ENCODE results near the gene SORBS2. TPM values are rescaled to one million over a fixed set of nuclear protein-coding genes. Genes with fewer than 3 reads are reported as not detected.

Gene SORBS2
- total and polyA plus RNA-seq, 4 donors = 11.2 to 70.4 (median 26.4) TPM

DNA sequence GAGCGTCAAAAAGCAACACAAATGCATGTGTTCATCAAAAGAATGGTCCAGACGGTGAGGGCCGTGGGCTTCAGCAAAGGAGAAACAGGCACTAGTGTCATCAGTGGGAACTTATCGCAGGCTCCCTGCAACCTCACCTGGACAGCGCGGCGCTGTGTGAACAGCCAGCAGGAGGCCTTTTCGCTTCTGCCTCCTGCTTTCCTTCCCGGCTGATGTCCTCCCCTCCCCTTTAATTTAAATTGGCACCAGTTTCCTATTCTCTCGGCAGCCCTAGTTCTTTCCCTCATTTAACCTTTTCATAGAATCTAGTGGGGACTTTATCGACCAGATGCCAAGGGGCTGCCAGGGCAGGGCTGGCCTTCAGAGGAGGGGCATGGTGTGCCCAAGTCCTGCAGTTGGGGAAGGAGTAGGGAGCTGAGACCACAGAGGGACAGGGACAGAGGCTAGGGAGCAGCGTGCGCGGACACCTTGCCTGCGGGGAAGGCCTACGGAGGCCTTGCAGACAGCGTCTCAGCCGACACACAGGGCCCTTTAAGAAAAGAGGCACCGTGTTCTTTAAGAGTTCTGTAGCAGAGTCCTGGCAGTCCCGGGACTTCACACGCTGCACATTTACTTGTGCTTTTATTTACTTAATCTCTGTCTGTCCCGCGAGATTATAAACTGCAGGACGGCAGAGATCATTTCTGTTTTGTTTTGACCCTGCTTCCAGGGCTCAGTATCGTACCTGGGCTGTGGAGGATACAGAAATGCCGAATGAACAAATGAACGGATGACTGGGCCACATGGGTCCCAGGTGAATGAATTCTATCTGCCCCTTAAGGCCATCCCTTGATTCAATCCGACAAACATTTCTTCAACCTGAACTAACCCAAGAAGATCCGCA, 8.4 kb upstream of the SORBS2 start:
- Histone ChIP-seq H3K4me3 (no peak overlapping the region), H3K9me3 (ENCODE audit: control insufficient read depth in 4 of 4, insufficient read depth in 3 of 4, low read length in 3 of 4) (no peaks in the 10 kb centered on the region), H3K4me1 (ENCODE audit: control insufficient read depth in 5 of 5, insufficient read depth in 5 of 5, low read length in 5 of 5) (peaks cover 0 to 18% (median 0%) of the 10 kb centered on the region in 5 donors), H3K9ac (ENCODE audit: insufficient read depth in 1 of 2, low read length in 2 of 2) (no peak overlapping the region), H3K27ac (ENCODE audit: low read depth in 1 of 2, low read length in 1 of 2) (peak overlapping the region; percentile 6 to 30), H3K36me3 (ENCODE audit: control insufficient read depth in 4 of 4, insufficient read depth in 4 of 4, low read length in 4 of 4) (no peaks in the 10 kb centered on the region), H3K27me3 (ENCODE audit: control insufficient read depth in 3 of 3, insufficient read depth in 3 of 3, low read length in 2 of 3) (no peaks in the 10 kb centered on the region)
- DNase-seq = peak in 1 of 3 donors; percentile 31
- ATAC-seq (ENCODE audit: insufficient read depth, low FRiP score) = no peak
- TF ChIP-seq, protein P1, sequence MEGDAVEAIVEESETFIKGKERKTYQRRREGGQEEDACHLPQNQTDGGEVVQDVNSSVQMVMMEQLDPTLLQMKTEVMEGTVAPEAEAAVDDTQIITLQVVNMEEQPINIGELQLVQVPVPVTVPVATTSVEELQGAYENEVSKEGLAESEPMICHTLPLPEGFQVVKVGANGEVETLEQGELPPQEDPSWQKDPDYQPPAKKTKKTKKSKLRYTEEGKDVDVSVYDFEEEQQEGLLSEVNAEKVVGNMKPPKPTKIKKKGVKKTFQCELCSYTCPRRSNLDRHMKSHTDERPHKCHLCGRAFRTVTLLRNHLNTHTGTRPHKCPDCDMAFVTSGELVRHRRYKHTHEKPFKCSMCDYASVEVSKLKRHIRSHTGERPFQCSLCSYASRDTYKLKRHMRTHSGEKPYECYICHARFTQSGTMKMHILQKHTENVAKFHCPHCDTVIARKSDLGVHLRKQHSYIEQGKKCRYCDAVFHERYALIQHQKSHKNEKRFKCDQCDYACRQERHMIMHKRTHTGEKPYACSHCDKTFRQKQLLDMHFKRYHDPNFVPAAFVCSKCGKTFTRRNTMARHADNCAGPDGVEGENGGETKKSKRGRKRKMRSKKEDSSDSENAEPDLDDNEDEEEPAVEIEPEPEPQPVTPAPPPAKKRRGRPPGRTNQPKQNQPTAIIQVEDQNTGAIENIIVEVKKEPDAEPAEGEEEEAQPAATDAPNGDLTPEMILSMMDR (IDR thresholded peaks at IDR 0.05; ENCODE audit: control extremely low read depth, extremely low read depth) = no peak
- WGBS, 2 donors = 81 to 88% methylated on average over 29 of the region's 29 CpGs

DNA sequence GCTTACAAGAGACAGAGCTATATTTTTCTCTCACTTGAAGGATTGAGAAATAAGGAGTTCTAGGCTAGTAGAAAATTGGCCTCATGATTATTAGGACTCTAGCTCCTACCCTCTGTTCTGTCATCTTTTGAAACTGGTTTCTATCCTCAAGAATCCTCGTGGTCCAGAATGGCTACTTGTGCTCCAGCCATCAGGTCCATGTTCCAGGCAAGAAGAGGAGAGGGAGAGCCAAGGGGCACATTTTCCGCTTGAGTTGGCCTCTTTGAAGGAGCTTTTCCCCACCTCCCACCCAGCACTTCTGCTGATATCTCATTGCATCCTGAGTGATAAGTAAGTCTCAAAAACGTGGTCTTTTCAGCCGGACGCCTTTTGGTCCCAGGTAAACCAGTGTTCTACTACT, 7.2 kb upstream of the SORBS2 start:
- no peak for ATAC-seq (ENCODE audit: insufficient read depth, low FRiP score)
- Histone ChIP-seq H3K4me1 (ENCODE audit: control insufficient read depth in 5 of 5, insufficient read depth in 5 of 5, low read length in 5 of 5) (peaks cover 0 to 18% (median 0%) of the 10 kb centered on the region in 5 donors), H3K27ac (ENCODE audit: low read depth in 1 of 2, low read length in 1 of 2) (no peak overlapping the region)

DNA sequence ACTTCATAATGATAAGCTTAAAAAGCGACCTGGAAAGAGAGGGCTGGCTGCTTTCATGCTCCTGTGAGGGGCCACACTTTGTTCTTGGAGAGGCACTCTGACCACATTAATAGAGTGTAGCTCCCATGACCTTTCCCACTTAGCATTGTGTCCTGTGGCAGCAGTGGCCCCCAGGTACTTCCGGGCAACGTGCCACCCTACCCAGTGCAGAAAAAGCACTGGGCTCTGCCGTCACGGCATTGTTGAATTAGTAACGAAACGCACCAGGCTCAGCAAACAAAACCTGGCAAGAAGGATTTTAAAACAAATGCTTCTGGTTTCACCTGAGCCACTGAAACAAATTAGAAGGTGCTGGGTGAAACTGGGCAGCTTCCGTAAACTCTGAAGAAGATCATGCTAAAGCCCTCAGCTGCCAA, 5.4 kb upstream of the SORBS2 start:
- ATAC-seq (ENCODE audit: insufficient read depth, low FRiP score) (peak; percentile 52), DNase-seq (peak; percentile 69 to 85 (median 78))
- Histone ChIP-seq H3K4me1 (ENCODE audit: control insufficient read depth in 5 of 5, insufficient read depth in 5 of 5, low read length in 5 of 5) (peaks cover 0 to 18% (median 0%) of the 10 kb centered on the region in 5 donors), H3K27me3 (ENCODE audit: control insufficient read depth in 3 of 3, insufficient read depth in 3 of 3, low read length in 2 of 3) (no peaks in the 10 kb centered on the region), H3K9ac (ENCODE audit: insufficient read depth in 1 of 2, low read length in 2 of 2) (no peak overlapping the region), H3K27ac (ENCODE audit: low read depth in 1 of 2, low read length in 1 of 2) (peak overlapping the region; percentile 56 to 76), H3K36me3 (ENCODE audit: control insufficient read depth in 4 of 4, insufficient read depth in 4 of 4, low read length in 4 of 4) (no peaks in the 10 kb centered on the region), H3K9me3 (ENCODE audit: control insufficient read depth in 4 of 4, insufficient read depth in 3 of 4, low read length in 3 of 4) (no peaks in the 10 kb centered on the region), H3K4me3 (no peak overlapping the region)
- WGBS, 2 donors = 46 to 68% methylated on average over 8 of the region's 8 CpGs
- TF ChIP-seq, protein P1 (IDR thresholded peaks at IDR 0.05; ENCODE audit: control extremely low read depth, extremely low read depth) = no peak

More for the DNA sequence above, 7.2 kb upstream of the SORBS2 start:
- no peaks in the 10 kb centered on the region for H3K9me3 ChIP-seq (ENCODE audit: control insufficient read depth in 4 of 4, insufficient read depth in 3 of 4, low read length in 3 of 4)
- TF ChIP-seq, protein P1 (IDR thresholded peaks at IDR 0.05; ENCODE audit: control extremely low read depth, extremely low read depth) = no peak
- WGBS, 2 donors = 89 to 93% methylated on average over 5 of the region's 5 CpGs
- no peak for DNase-seq
- H3K27me3 ChIP-seq (ENCODE audit: control insufficient read depth in 3 of 3, insufficient read depth in 3 of 3, low read length in 2 of 3) = no peaks in the 10 kb centered on the region
- no peak overlapping the region for H3K9ac ChIP-seq (ENCODE audit: insufficient read depth in 1 of 2, low read length in 2 of 2)
- no peak overlapping the region for H3K4me3 ChIP-seq
- H3K36me3 ChIP-seq (ENCODE audit: control insufficient read depth in 4 of 4, insufficient read depth in 4 of 4, low read length in 4 of 4) = no peaks in the 10 kb centered on the region
